HEK293 (cell line): ENCODE data around the gene GOLGA1.

Experiments
- ZNF184 ChIP-seq: fragments of 450-650 bp; IDR thresholded peaks from 2 replicates; pipeline ENCODE4 v1.5.1; 2018; ENCODE audit warnings: missing biosample characterization, mild to moderate bottlenecking, missing genetic modification characterization

Gene GOLGA1

GRCh38 chr9:124828489-124829333, 112.2 kb downstream of the GOLGA1 start (continued):
- TF ChIP-seq ZNF184 = no peak
